GM12892 (cell line): ENCODE measurements around the gene PASK.

Experiments
- POLR2A ChIP-seq: IDR thresholded peaks from 2 replicates; pipeline ENCODE4 v1.6.1; 2011; ENCODE audit warnings: low read depth, low read length, control low read depth
- POLR2AphosphoS5 ChIP-seq: IDR thresholded peaks from 2 replicates; pipeline ENCODE4 v1.6.1; 2011; ENCODE audit warnings: low read depth, low read length, control low read depth
- TAF1 ChIP-seq: IDR thresholded peaks from 2 replicates; pipeline ENCODE4 v1.6.1; 2011; ENCODE audit warnings: low read depth, mild to moderate bottlenecking, control low read depth, low read length, borderline replicate concordance

GRCh38 chr2:241066893-241067341 is 82.4 kb downstream of the PASK start:
- TF ChIP-seq POLR2A (no peak), TAF1 (no peak), POLR2AphosphoS5 (no peak)
